Measurements from ENCODE around the gene SMIM45.
"Not testable (repeated sequence)": the region's sequence is repeated elsewhere in the genome, so short reads cannot be mapped to it uniquely, and the experiment has no call there.

The SMIM45 gene

GRCh38 chr22:41935509-41935908 is 16.4 kb upstream of the SMIM45 start:
- no peak for DNase-seq

GRCh38 chr22:41936894-41937169 is 15.1 kb upstream of the SMIM45 start:
- no peak for DNase-seq

- no peak for DNase-seq
These were observed 11.7 kb upstream of the SMIM45 start for GRCh38 chr22:41939981-41940831.

GRCh38 chr22:41940832-41941765 is 10.9 kb upstream of the SMIM45 start:
- no peak for DNase-seq

GRCh38 chr22:41943661-41944209 is 8.2 kb upstream of the SMIM45 start:
- DNase-seq = no peak

- DNase-seq = peak; percentile 86
These were observed 5.1 kb upstream of the SMIM45 start, which contains the start of gene CENPM for GRCh38 chr22:41946629-41947423. TSS of gene CENPM (minus strand) at chr22:41947152. CDS start at chr22:41947076, 76 bp downstream.

- no peak for DNase-seq
These were observed 4.4 kb upstream of the SMIM45 start for GRCh38 chr22:41947424-41948080.

GRCh38 chr22:41948142-41948541 is 3.8 kb upstream of the SMIM45 start:
- no peak for DNase-seq

GRCh38 chr22:41948928-41949296 is 3.0 kb upstream of the SMIM45 start:
- not testable (repeated sequence) for DNase-seq

- peak; percentile 75 for DNase-seq
These were observed 2.5 kb upstream of the SMIM45 start for GRCh38 chr22:41949297-41949965.

- DNase-seq = no peak
These were observed 763 bp downstream of the SMIM45 start for GRCh38 chr22:41952713-41953112.

GRCh38 chr22:41957941-41958556 is 6.1 kb downstream of the SMIM45 start:
- DNase-seq = no peak

GRCh38 chr22:41963453-41964111 is 11.6 kb downstream of the SMIM45 start:
- DNase-seq = no peak

- no peak for DNase-seq
These were observed 12.2 kb downstream of the SMIM45 start for GRCh38 chr22:41964112-41964491.

GRCh38 chr22:41966225-41966606 is 14.3 kb downstream of the SMIM45 start:
- DNase-seq = no peak

GRCh38 chr22:41966607-41967240 is 14.8 kb downstream of the SMIM45 start:
- peak; percentile 93 for DNase-seq

GRCh38 chr22:41968601-41969000 is 16.7 kb downstream of the SMIM45 start:
- DNase-seq = no peak

- DNase-seq = no peak
These were observed 17.2 kb downstream of the SMIM45 start, which contains the start of gene SEPTIN3 for GRCh38 chr22:41969110-41969646. TSS of gene SEPTIN3 (plus strand) at chr22:41969443. CDS start at chr22:41971493, 2,050 bp downstream.

- DNase-seq = no peak
These were observed 18.7 kb downstream of the SMIM45 start for GRCh38 chr22:41970601-41971000.

GRCh38 chr22:41971431-41971830 is 19.5 kb downstream of the SMIM45 start:
- DNase-seq = no peak

All from NCI-H524 treated with DMSO at 0.1 percent for 48 hours (cell line).